CD4-positive, alpha-beta memory T cell (primary cell): ENCODE measurements around the gene KIAA1755. TPM values are rescaled to one million over a fixed set of nuclear protein-coding genes. Genes with fewer than 3 reads are reported as not detected.

ENCODE experiments used
- CTCF ChIA-PET: fragments of 350-600 bp; sonication (Branson Sonifier 250); formaldehyde crosslinking; loops from one replicate; lab custom pipeline; 2021; ENCODE audit warnings: inconsistent platforms; ENCODE audit not compliant: partially characterized antibody; lab: Charles Lee
- POLR2A ChIA-PET: fragments of 350-600 bp; sonication (Branson Sonifier 250); formaldehyde crosslinking; loops from one replicate; lab custom pipeline; 2021; ENCODE audit not compliant: partially characterized antibody; lab: Charles Lee
- DNase-seq, 5 donors: peaks; one replicate each; pipeline versions ENCODE4 v3.0.0 to v3.0.0-alpha.2; 2020 to 2022; ENCODE audit warnings: mixed read lengths in 1 of 5
- H3K27ac ChIP-seq: one replicate; pipeline ENCODE4 v1.7.0; 2013; ENCODE audit warnings: low read depth, low read length
- H3K27me3 ChIP-seq: 2 replicates; pipeline ENCODE4 v1.7.0; 2013; ENCODE audit warnings: mild to moderate bottlenecking, low read length, moderate library complexity; ENCODE audit not compliant: insufficient read depth
- H3K36me3 ChIP-seq: 2 replicates; pipeline ENCODE4 v1.7.0; 2013; ENCODE audit warnings: mild to moderate bottlenecking, low read length, moderate library complexity; ENCODE audit not compliant: insufficient read depth
- H3K4me1 ChIP-seq: 2 replicates; pipeline ENCODE4 v1.7.0; 2013; ENCODE audit warnings: mild to moderate bottlenecking, low read length, moderate library complexity; ENCODE audit not compliant: insufficient read depth
- H3K4me3 ChIP-seq, 2 donors: one replicate each; pipeline ENCODE4 v1.7.0; 2013; ENCODE audit warnings: low read length in 2 of 2, mild to moderate bottlenecking in 1 of 2
- H3K9me3 ChIP-seq, 2 donors: one replicate each; pipeline ENCODE4 v1.7.0; 2013; ENCODE audit warnings: low read length in 2 of 2, control low read depth in 1 of 2; ENCODE audit not compliant: control insufficient read depth in 1 of 2
- H3K27ac Mint-ChIP-seq, 7 donors: one replicate each; pipeline ENCODE4 v1.8.0; 2020 to 2021; ENCODE audit warnings: mixed read lengths in 7 of 7, mild to moderate bottlenecking in 6 of 7, inconsistent platforms in 3 of 7, moderate library complexity in 3 of 7
- H3K27me3 Mint-ChIP-seq, 2 donors: one replicate each; pipeline ENCODE4 v1.8.0; 2020 to 2021; ENCODE audit warnings: mixed read lengths in 2 of 2
- H3K36me3 Mint-ChIP-seq, 2 donors: one replicate each; pipeline ENCODE4 v1.8.0; 2020 to 2021; ENCODE audit warnings: mixed read lengths in 2 of 2, inconsistent platforms in 1 of 2, mild to moderate bottlenecking in 1 of 2
- H3K4me1 Mint-ChIP-seq, 4 donors: one replicate each; pipeline ENCODE4 v1.8.0; 2020 to 2021; ENCODE audit warnings: mixed read lengths in 4 of 4, mild to moderate bottlenecking in 1 of 4
- H3K4me3 Mint-ChIP-seq, 8 donors: one replicate each; pipeline ENCODE4 v1.8.0; 2020 to 2021; ENCODE audit warnings: mixed read lengths in 8 of 8, mild to moderate bottlenecking in 7 of 8, moderate library complexity in 6 of 8, inconsistent platforms in 3 of 8
- H3K9me3 Mint-ChIP-seq, 8 donors: one replicate each; pipeline ENCODE4 v1.8.0; 2020 to 2021; ENCODE audit warnings: mixed read lengths in 8 of 8, mild to moderate bottlenecking in 5 of 8, inconsistent platforms in 3 of 8, moderate library complexity in 1 of 8
- intact Hi-C: fragments of 100-400 bp; cut with micrococcal nuclease; formaldehyde crosslinking; loops from one replicate; pipeline ENCODE4 v1.15.1; 2023
- polyA plus RNA-seq, 2 donors: library from polyadenylated mRNA; unstranded; fragments of 300-500 nt; fragmentation: Illumina TruSeq; gene quantifications; one replicate each; pipeline ENCODE4 v1.2.3, GENCODE V29; 2021
- total RNA-seq, 2 experiments: library from RNA; stranded (reverse); gene quantifications; one replicate each; pipeline ENCODE4 v1.2.3, GENCODE V29; 2021

KIAA1755 gene
- total and polyA plus RNA-seq, 4 experiments from 2014 or later = not detected

DNA sequence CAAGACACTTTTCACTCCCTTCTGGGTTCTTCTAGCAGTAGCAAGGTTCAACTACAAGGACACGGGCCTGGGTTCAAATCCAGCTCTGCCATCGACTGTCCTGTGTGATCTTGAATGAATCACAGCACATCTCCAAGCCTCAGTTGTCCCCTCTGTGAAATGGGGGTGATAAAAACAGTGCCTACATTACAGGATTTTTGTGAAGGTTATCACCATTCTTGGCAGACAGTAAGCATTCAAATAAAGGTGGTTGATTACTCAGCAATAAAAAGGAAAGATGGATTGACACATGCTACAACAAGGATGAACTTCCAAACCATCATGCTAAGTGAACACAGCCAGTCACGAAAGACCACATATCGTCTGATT is 88.9 kb downstream of the KIAA1755 start:
- CTCF ChIA-PET = no interaction called here
- Histone ChIP-seq H3K9me3 (no peaks in the 10 kb centered on the region), H3K36me3 (no peaks in the 10 kb centered on the region), H3K4me3 (no peak overlapping the region), H3K27me3 (no peaks in the 10 kb centered on the region), H3K27ac (no peak overlapping the region), H3K4me1 (no peaks in the 10 kb centered on the region)
- H3K9me3 Mint-ChIP-seq = no peaks in the 10 kb centered on the region
- peak overlapping the region in 1 of 7 donors; percentile 7 for H3K27ac Mint-ChIP-seq
- H3K36me3 Mint-ChIP-seq = no peaks in the 10 kb centered on the region
- intact Hi-C loops = no loop called here
- POLR2A ChIA-PET = no interaction called here
- no peak for DNase-seq
- peaks cover 2 to 3% of the 10 kb centered on the region in 2 donors for H3K27me3 Mint-ChIP-seq
- H3K4me3 Mint-ChIP-seq = no peak overlapping the region
- peaks cover 0 to 4% (median 2%) of the 10 kb centered on the region in 4 donors for H3K4me1 Mint-ChIP-seq

DNA sequence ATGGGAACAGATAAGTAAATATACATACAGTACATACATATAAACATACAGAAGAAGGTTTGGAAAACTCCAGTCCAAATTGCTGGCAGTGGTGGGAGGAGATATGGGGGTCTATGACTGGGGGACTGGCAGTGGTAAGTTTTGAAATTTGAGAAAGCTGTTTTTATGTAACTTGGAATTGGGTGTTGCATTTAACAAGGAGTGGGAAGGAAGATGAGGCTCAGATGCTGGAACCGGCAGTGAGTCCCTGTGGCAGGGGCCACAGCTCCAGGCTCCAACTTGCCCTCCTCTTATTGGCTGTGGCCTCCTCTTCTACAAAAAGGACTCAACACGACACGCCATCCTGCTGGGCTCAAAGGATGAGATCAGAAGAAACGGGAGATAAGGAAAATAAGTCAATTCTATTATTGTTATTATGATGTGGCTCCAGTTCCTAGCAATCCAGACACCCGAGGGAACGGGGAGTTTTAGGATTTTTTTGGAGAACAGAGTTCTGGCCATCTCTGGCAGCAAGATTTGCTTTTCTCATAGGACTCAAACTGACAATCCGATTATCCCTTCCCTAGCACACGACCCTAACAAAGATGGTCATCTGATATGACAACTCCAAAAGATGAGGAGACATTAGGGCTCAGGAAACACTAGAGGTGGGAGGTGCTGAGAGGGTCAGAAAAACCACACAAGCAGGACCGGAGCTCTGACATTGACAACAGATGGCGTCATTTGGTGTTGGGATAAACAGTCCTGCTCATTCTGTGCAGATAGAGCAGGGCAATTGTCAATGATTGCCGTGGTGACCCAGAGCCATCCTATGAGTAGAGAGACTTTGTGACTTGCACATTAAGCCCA is 89.5 kb downstream of the KIAA1755 start:
- Histone ChIP-seq H3K27ac (no peak overlapping the region), H3K36me3 (no peaks in the 10 kb centered on the region), H3K4me1 (no peaks in the 10 kb centered on the region), H3K4me3 (no peak overlapping the region), H3K27me3 (no peaks in the 10 kb centered on the region), H3K9me3 (no peaks in the 10 kb centered on the region)
- Mint-ChIP-seq H3K27me3 (peaks cover 2 to 3% of the 10 kb centered on the region in 2 donors), H3K4me1 (peaks cover 0 to 4% (median 2%) of the 10 kb centered on the region in 4 donors), H3K4me3 (no peak overlapping the region), H3K36me3 (no peaks in the 10 kb centered on the region), H3K27ac (no peak overlapping the region), H3K9me3 (no peaks in the 10 kb centered on the region)
- ChIA-PET POLR2A (no interaction called here), CTCF (no interaction called here)
- no peak for DNase-seq
- intact Hi-C loops = no loop called here

DNA sequence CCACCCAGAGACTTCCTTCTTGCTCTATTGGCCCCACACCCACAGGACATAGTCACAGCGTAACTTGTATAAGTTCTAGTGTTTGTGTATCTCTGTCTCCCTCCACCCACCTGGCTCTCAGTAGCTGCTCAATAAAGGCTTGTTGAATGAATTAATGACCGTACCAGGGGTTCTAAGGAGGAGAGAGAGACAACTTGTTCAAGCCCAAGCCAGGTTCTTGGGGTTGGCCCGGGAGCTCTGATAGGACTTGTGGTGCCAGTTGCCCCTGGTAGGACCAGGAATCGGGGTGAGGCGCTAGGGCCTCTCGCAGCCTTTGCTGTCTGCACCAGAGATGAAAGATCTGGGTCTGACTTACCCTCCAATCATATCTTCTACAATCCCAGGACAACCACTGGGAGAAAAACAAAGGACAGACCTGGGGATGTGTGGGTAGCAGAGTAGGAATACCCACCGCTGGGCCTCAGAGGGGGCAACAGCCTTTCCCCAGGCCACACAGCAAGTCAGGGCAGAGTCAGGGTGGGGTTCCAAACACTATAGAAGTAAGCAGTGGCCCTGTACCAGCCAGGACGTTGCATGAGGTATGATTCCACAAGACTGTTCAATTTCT is 90.2 kb downstream of the KIAA1755 start:
- intact Hi-C loops = no loop called here
- Histone ChIP-seq H3K4me1 (no peaks in the 10 kb centered on the region), H3K27ac (no peak overlapping the region), H3K27me3 (no peaks in the 10 kb centered on the region), H3K9me3 (no peaks in the 10 kb centered on the region), H3K36me3 (no peaks in the 10 kb centered on the region), H3K4me3 (no peak overlapping the region)
- ChIA-PET POLR2A (no interaction called here), CTCF (interaction anchor here (0.7 kb wide), 1 partner anchor 113 kb away, joined by 3 read pairs; no protein-coding TSS in a partner anchor)
- Mint-ChIP-seq H3K27ac (peak overlapping the region in 3 of 7 donors; percentile 7 to 49 (median 32)), H3K9me3 (no peaks in the 10 kb centered on the region), H3K4me1 (peaks cover 3 to 8% (median 6%) of the 10 kb centered on the region in 4 donors), H3K27me3 (peaks cover 6 to 8% of the 10 kb centered on the region in 2 donors), H3K36me3 (no peaks in the 10 kb centered on the region), H3K4me3 (no peak overlapping the region)
- DNase-seq = no peak

DNA sequence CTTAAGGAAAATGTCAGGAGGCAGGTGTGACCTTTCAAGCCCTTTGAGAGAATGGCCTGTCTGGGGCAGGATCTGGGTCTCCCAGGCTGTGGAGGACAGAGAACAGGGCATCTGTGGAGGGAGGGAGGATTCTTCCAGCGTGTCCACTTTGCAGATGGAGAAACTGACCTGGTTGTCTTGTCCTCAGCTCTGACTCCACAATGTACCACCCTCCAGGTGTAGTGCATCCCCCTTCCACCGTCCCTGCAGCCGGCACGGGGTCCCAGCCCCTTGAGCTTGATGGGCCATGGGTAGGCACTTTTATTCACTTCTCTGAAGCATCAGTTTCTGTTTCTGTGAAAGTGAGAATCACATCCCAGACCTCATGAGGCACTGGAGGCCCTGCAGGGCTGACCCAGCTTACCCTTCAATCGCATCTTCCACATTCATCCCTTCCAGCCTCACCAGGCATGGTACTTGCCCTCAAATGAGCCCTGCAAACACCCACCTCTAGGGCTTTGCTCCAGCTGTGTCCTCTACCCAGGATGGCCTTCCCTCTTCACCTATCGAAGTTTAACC is 90.8 kb downstream of the KIAA1755 start:
- Mint-ChIP-seq H3K36me3 (no peaks in the 10 kb centered on the region), H3K9me3 (no peaks in the 10 kb centered on the region), H3K4me3 (no peak overlapping the region), H3K27ac (peak overlapping the region in 3 of 7 donors; percentile 7 to 49 (median 32)), H3K27me3 (peaks cover 6 to 9% of the 10 kb centered on the region in 2 donors), H3K4me1 (peaks cover 3 to 9% (median 6%) of the 10 kb centered on the region in 4 donors)
- ChIA-PET POLR2A (no interaction called here), CTCF (interaction anchor here (0.7 kb wide), 1 partner anchor 112 kb away, joined by 3 read pairs; no protein-coding TSS in a partner anchor)
- H3K4me1 ChIP-seq = no peaks in the 10 kb centered on the region
- no peaks in the 10 kb centered on the region for H3K9me3 ChIP-seq
- intact Hi-C loops = no loop called here
- no peak overlapping the region for H3K4me3 ChIP-seq
- no peaks in the 10 kb centered on the region for H3K27me3 ChIP-seq
- no peak overlapping the region for H3K27ac ChIP-seq
- no peaks in the 10 kb centered on the region for H3K36me3 ChIP-seq
- DNase-seq = no peak

DNA sequence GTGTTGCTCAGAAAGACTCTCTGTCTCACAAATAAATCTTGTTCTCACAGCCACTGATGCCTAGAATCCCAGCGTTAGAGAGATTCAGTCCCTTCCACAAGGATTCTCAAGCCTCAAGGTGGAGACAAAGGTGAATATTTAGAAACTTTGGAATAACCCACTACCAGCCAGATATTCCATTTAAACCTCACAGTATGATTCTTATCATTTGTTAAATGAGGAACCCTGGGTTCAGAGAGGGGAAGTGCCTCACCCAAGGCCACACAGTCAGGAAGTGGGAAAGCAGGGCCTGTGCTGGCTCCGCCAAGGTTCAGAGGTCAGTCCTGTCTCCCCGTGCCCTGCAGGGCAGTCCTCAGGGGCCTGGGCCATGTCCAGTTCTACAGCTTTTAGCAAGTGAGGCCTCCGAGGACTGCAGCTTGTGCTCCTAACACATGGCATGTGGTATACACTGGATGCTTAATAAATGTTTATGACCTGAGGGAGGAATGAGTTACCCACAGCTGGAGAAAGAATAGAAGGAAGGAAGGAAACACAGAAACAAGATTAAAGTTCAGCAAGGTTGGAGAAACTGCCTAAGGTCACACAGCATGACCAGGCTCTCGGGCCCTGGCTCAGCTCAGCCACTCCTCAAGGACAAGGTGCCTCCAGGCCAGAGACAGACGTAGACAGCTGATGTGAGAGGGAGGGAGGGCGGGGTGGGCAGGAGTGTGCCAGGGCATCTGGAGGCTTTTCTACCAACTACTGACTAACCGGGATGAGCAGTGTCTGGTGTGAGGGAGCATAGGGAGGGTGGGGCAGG is 91.5 kb downstream of the KIAA1755 start:
- no peaks in the 10 kb centered on the region for H3K27me3 ChIP-seq
- no peak overlapping the region for H3K27ac ChIP-seq
- Mint-ChIP-seq H3K9me3 (no peaks in the 10 kb centered on the region), H3K4me3 (no peak overlapping the region), H3K4me1 (peaks cover 3 to 9% (median 6%) of the 10 kb centered on the region in 4 donors), H3K27me3 (peaks cover 5 to 9% of the 10 kb centered on the region in 2 donors), H3K36me3 (no peaks in the 10 kb centered on the region), H3K27ac (no peak overlapping the region)
- no peaks in the 10 kb centered on the region for H3K9me3 ChIP-seq
- intact Hi-C loops = no loop called here
- H3K4me3 ChIP-seq = no peak overlapping the region
- no peaks in the 10 kb centered on the region for H3K4me1 ChIP-seq
- CTCF ChIA-PET = no interaction called here
- H3K36me3 ChIP-seq = no peaks in the 10 kb centered on the region
- no peak for DNase-seq
- POLR2A ChIA-PET = no interaction called here

DNA sequence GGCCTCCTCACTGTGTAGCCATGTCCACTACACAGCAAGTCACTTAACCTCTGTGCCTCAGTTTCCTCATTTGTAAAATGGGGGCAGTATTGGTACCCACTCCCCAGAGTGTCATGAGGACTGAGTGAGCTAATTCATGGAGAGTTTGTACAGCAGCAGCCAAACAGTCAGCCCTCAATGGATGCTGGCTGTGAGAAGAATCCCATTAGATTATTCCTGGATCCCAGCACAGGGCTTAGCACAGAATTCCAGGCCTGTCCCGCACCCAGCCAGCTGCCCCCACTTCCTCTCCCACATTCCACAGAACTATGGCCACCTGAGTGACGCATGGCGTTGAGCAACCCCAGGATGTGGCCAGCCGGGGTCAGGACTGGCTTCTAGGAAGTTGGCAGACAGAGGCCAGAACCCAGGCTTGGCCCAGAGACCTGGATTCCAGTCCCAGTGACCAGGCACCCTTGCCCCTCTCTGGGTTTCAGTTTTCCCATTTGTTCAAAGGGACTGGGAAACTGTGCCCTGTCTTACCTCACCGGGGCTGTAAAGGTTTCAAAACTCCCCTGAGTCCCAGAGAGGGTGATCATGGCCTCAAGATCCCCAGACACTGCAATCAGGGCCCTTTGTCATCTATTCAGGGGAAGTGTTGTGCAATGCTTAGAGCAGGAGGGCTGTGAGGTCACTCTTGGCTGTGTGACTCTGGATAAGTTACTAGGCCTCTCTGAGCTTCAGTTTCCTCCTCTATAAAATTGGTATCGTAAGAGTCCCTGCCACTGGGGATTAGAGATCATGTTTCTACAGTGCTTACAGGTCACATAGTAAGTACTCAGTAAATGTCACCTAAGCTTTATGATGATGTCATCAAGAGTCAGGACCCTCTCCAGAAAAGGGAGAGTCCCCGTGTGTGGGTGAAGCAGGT is 92.4 kb downstream of the KIAA1755 start:
- Mint-ChIP-seq H3K27me3 (peaks cover 5 to 15% of the 10 kb centered on the region in 2 donors), H3K36me3 (no peaks in the 10 kb centered on the region), H3K4me1 (peaks cover 3 to 9% (median 6%) of the 10 kb centered on the region in 4 donors), H3K9me3 (no peaks in the 10 kb centered on the region), H3K27ac (no peak overlapping the region), H3K4me3 (no peak overlapping the region)
- H3K9me3 ChIP-seq = no peaks in the 10 kb centered on the region
- CTCF ChIA-PET = interaction anchor here (2.3 kb wide), 1 partner anchor 110 kb away, joined by 7 read pairs; no protein-coding TSS in a partner anchor
- H3K36me3 ChIP-seq = no peaks in the 10 kb centered on the region
- H3K4me1 ChIP-seq = no peaks in the 10 kb centered on the region
- intact Hi-C loops = no loop called here
- peak in 1 of 5 donors; percentile 13 for DNase-seq
- no peak overlapping the region for H3K27ac ChIP-seq
- no peaks in the 10 kb centered on the region for H3K27me3 ChIP-seq
- POLR2A ChIA-PET = no interaction called here
- H3K4me3 ChIP-seq = no peak overlapping the region
